ENCODE results near the gene TMED7.

DNA sequence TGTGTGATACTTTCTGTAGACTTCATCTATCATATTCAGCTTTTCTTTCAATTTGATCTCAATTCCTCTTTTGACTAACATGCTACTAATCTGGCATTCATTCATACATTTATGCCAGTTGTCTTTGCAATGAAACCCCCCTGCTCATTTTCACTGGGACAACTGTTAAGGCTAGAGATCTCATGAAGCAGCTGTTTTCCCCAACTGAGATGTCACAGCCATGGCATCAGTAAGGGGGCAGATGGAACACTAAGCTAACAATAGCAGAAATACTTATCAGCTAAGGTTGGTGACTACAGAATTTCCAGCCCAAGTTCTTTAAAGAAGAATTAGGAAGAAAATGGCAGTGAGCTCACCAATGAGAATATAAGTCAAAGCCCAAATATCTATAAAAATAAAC is 9.4 kb downstream of the TMED7 start:
- TF ChIP-seq, protein P1, sequence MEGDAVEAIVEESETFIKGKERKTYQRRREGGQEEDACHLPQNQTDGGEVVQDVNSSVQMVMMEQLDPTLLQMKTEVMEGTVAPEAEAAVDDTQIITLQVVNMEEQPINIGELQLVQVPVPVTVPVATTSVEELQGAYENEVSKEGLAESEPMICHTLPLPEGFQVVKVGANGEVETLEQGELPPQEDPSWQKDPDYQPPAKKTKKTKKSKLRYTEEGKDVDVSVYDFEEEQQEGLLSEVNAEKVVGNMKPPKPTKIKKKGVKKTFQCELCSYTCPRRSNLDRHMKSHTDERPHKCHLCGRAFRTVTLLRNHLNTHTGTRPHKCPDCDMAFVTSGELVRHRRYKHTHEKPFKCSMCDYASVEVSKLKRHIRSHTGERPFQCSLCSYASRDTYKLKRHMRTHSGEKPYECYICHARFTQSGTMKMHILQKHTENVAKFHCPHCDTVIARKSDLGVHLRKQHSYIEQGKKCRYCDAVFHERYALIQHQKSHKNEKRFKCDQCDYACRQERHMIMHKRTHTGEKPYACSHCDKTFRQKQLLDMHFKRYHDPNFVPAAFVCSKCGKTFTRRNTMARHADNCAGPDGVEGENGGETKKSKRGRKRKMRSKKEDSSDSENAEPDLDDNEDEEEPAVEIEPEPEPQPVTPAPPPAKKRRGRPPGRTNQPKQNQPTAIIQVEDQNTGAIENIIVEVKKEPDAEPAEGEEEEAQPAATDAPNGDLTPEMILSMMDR (IDR thresholded peaks at IDR 0.05): no peak
- TF ChIP-seq POLR2A (IDR thresholded peaks at IDR 0.05): no peak

Measured in testis (tissue), 2 donors.